ENCODE measurements around the gene SEC23IP.
"Not testable (repeated sequence)": the region's sequence is repeated elsewhere in the genome, so short reads cannot be mapped to it uniquely, and the experiment has no call there.

SEC23IP gene

GRCh38 chr10:119883901-119884611 is 8.5 kb upstream of the SEC23IP start:
- DNase-seq, result not testable (repeated sequence)

DNA sequence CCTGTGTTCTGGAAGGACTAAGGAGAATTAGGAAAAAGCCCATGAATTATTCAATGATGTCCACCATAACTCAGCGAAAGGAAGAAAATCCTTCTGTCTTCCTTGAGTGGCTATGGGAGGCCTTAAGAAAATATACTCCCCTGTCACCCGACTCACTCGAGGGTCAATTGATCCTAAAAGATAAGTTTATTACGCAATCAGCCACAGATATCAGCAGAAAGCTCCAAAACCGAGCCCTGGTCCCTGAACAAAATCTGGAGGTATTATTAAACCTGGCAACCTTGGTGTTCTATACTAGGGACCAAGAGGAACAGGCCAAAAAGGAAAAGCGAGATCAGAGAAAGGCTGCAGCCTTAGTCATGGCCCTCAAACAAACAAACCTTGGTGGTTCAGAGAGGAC is 6.5 kb upstream of the SEC23IP start:
- not testable (repeated sequence) for DNase-seq

- not testable (repeated sequence) for DNase-seq
These were observed 3.8 kb upstream of the SEC23IP start for GRCh38 chr10:119888715-119889114.

GRCh38 chr10:119889201-119889600 is 3.3 kb upstream of the SEC23IP start:
- DNase-seq, result not testable (repeated sequence)

- not testable (repeated sequence) for DNase-seq
These were observed 2.2 kb upstream of the SEC23IP start for GRCh38 chr10:119890307-119890706.

GRCh38 chr10:119891849-119892187 is 712 bp upstream of the SEC23IP start:
- DNase-seq, result not testable (repeated sequence)

- no peak for DNase-seq
These were observed 544 bp downstream of the SEC23IP start for GRCh38 chr10:119893074-119893473.

DNA sequence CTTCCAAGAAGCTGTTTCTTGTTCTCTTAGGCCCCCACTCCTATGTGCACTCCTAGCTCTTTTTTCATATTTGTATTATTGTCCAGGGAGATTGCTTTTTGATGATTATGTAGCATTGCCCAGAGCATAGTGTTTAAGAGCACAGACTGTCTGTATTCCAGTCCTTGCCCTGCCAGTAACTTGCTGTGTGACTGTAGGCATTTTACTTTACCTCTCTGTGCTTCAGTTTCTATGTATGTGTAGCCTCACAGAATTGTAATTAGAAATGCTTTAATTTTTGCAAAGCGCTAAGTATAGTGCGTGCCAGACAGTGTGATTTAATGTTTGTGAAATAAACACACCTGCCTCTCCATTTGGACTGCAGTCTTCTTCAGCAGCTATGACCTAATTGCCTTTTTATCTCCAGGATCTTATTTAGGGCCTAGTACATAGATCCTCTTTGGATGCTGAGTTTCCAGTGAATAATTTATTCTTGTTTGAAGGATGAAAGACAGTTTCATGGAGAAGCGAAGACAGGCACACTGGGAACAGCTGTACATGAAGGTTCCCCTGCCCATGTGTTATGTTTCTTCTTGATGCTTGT is 1.4 kb downstream of the SEC23IP start:
- DNase-seq, result no peak

GRCh38 chr10:119896061-119896655 is 3.6 kb downstream of the SEC23IP start:
- no peak for DNase-seq

GRCh38 chr10:119896937-119897770 is 4.6 kb downstream of the SEC23IP start:
- no peak for DNase-seq

GRCh38 chr10:119898577-119898976 is 6.0 kb downstream of the SEC23IP start:
- DNase-seq, result no peak

- no peak for DNase-seq
These were observed 11.6 kb downstream of the SEC23IP start for GRCh38 chr10:119903946-119904666.

GRCh38 chr10:119907695-119908094 is 15.2 kb downstream of the SEC23IP start:
- not testable (repeated sequence) for DNase-seq

DNA sequence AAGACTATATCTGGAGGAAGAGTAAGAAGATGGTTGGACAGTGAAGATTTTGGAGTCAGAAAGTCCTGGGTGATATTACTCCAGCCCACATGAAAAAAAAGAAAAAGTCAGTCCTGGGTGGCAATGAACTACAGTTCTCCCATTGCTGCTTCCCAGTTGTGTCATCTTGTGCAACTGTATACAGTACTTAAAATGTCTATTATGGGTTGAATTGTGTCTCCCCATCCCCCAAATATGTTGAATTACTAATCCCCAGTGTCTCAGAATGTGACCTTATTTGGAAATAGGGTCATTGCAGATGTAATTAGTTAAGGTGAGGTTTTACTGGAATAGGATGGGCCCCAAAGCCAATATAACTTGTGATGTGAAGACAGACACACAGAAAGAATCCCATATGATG is 15.6 kb downstream of the SEC23IP start:
- DNase-seq, result no peak

DNA sequence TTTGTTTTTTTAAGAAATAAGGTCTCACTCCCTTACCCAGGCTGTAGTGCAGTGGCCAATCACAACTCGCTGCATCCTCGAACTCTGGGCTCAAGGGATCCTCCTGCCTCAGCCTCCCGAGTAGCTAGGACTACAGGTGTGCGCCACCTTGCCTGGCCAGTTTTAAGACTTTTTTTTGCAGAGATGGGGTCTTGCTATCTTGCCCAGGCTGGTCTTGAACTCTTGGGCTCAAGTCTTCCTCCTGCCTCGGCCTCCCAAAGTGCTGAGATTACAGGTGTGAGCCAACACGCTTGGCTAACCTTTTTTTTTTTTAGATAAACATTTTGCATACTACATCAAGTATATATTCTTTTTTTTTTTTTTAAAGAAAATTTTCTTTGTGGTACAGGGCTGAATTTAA is 18.2 kb downstream of the SEC23IP start:
- no peak for DNase-seq

GRCh38 chr10:119917777-119918176 is 25.2 kb downstream of the SEC23IP start:
- no peak for DNase-seq

- DNase-seq, result no peak
These were observed 26.7 kb downstream of the SEC23IP start for GRCh38 chr10:119919271-119919670.

GRCh38 chr10:119919826-119920225 is 27.3 kb downstream of the SEC23IP start:
- no peak for DNase-seq

- DNase-seq, result no peak
These were observed 35.9 kb downstream of the SEC23IP start for GRCh38 chr10:119928411-119928810.

GRCh38 chr10:119931871-119932270 is 39.3 kb downstream of the SEC23IP start:
- DNase-seq, result no peak

DNA sequence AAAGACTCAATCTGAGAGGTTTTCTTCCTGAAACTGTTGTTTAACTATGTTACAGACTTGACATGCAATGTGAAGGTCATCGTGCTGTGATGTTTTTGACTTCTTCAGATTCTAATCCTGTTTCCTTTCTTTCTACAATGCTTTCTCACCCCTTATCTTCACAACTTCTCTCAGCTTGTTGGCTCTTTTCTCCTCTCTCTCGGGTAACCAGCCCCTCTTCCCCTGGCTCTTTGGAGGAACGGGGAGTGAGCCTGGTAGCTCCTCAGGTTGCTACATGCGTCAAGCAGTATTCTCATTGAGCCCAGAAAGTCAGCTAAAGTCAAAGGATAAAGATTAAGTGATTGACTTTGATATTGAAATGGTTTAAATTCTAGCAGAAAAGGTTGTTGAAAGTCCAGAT is 40.1 kb downstream of the SEC23IP start:
- no peak for DNase-seq

DNA sequence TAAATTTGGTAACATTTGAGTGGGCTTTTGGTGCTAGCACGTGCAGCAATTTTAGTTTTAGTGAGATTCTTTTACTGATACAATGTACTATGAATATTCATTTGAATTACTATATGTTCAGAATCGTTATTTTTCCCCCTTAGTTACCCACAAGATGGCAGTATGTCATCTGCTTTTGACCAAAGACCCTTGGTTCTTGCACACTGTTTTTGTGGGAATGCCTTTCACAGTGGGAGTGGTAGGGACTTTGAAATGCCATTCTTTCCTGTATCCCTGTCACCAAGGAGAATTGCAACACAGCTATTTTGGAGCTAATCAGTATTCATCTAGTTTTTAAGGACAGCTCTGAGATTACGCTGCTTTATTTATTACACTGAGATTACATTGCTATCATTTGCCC is 40.6 kb downstream of the SEC23IP start:
- no peak for DNase-seq

DNA sequence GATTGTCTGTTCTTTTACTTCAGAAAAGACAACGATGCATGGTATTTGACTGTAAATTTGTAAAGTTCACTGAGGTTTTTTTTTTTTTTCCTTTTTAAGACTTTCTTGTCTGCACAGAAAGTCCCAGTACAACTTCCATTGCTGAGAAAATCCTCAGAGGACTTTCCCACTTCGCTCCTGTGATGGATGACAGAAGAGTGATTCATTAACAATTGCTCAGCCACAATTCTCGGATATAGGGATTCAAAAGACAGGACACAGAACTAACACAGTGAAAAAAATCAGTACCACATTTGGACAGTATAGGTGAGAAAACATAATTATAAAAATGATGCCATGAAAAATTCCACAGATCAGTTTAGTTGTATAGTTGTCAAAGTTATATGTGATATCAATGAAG is 48.0 kb downstream of the SEC23IP start:
- DNase-seq, result no peak

Measured in right hindlimb (tissue), 1 donor.